H1 (cell line): ENCODE measurements around the gene ZNF23. TPM values are rescaled to one million over a fixed set of nuclear protein-coding genes. Genes with fewer than 3 reads are reported as not detected.

ENCODE experiments used
- CTCF ChIA-PET: fragments of 300-600 bp; sonication (Branson Sonifier 250); formaldehyde crosslinking; loops from one replicate; lab custom pipeline; 2021; ENCODE audit not compliant: partially characterized antibody; lab: Charles Lee
- POLR2A ChIA-PET: fragments of 300-600 bp; sonication (Branson Sonifier 250); formaldehyde crosslinking; loops from one replicate; lab custom pipeline; 2021; ENCODE audit warnings: inconsistent platforms; ENCODE audit not compliant: partially characterized antibody; lab: Charles Lee
- DNase-seq, 2 experiments: peaks; one replicate each; pipeline versions ENCODE4 v3.0.0 to v3.0.0-alpha.2; 2010 to 2022; ENCODE audit warnings: low spot score in 2 of 2, low read depth in 1 of 2, mixed read lengths in 1 of 2
- FAIRE-seq: peaks from 2 replicates; lab custom pipeline; 2011; peaks lifted over from hg19 to GRCh38; lab: Jason Lieb, UNC
- H2AFZ ChIP-seq: 2 replicates; pipeline ENCODE4 v1.8.1; 2012; ENCODE audit warnings: low read length, inconsistent platforms
- H2AK5ac ChIP-seq: 2 replicates; pipeline ENCODE4 v1.6.1; 2013; ENCODE audit warnings: low read depth, low read length
- H2BK120ac ChIP-seq: replicated peaks from 2 replicates; pipeline ENCODE3; 2013; ENCODE audit warnings: low read depth, low read length, inconsistent platforms
- H2BK12ac ChIP-seq: 2 replicates; pipeline ENCODE4 v1.6.1; 2013; ENCODE audit warnings: low read depth, low read length
- H2BK15ac ChIP-seq: 2 replicates; pipeline ENCODE4 v1.6.1; 2013; ENCODE audit warnings: low read length
- H2BK20ac ChIP-seq: 2 replicates; pipeline ENCODE4 v1.6.1; 2013; ENCODE audit warnings: low read length
- H2BK5ac ChIP-seq: 2 replicates; pipeline ENCODE4 v1.6.1; 2013; ENCODE audit warnings: low read depth, low read length
- H3K14ac ChIP-seq: 2 replicates; pipeline ENCODE4 v1.6.1; 2013; ENCODE audit warnings: inconsistent platforms; ENCODE audit not compliant: insufficient read length
- H3K18ac ChIP-seq: 2 replicates; pipeline ENCODE4 v1.6.1; 2013; ENCODE audit warnings: low read length; ENCODE audit errors: extremely low read depth
- H3K23ac ChIP-seq: 2 replicates; pipeline ENCODE4 v1.6.1; 2013; ENCODE audit warnings: inconsistent platforms; ENCODE audit not compliant: insufficient read length
- H3K23me2 ChIP-seq: 2 replicates; pipeline ENCODE4 v1.6.1; 2013; ENCODE audit warnings: low read depth, low read length
- H3K27ac ChIP-seq: 2 replicates; pipeline ENCODE4 v1.6.1; 2011; ENCODE audit warnings: low read depth, low read length, inconsistent platforms
- H3K27me3 ChIP-seq, 4 experiments: replicated peaks in 1 of 4; 1 replicate in 1 of 4; 2 replicates in 3 of 4; pipeline versions ENCODE4 v1.6.1 to v1.8.1; 2011 to 2013; ENCODE audit warnings: low read length in 3 of 4, mild to moderate bottlenecking in 3 of 4, inconsistent platforms in 2 of 4, mixed read lengths in 2 of 4, moderate library complexity in 1 of 4; ENCODE audit not compliant: control insufficient read depth in 3 of 4, insufficient read depth in 3 of 4; ENCODE audit errors: extremely low read depth in 1 of 4
- H3K36me3 ChIP-seq, 4 experiments: 2 replicates each; pipeline versions ENCODE4 v1.6.1 to v1.8.1; 2011 to 2013; ENCODE audit warnings: mild to moderate bottlenecking in 4 of 4, low read length in 3 of 4, moderate library complexity in 2 of 4, control low read depth in 1 of 4, inconsistent platforms in 1 of 4; ENCODE audit not compliant: insufficient read depth in 4 of 4, control insufficient read depth in 2 of 4
- H3K4ac ChIP-seq: replicated peaks from 2 replicates; pipeline ENCODE3; 2013; ENCODE audit warnings: low read length, low read depth, mixed read lengths, inconsistent platforms; ENCODE audit not compliant: insufficient read length
- H3K4me1 ChIP-seq, 4 experiments: replicated peaks in 1 of 4; 1 replicate in 1 of 4; 2 replicates in 3 of 4; pipeline versions ENCODE4 v1.6.1 to v1.8.1; 2011 to 2013; ENCODE audit warnings: low read length in 3 of 4, inconsistent platforms in 2 of 4, mixed read lengths in 1 of 4; ENCODE audit not compliant: insufficient read depth in 4 of 4, control insufficient read depth in 3 of 4
- H3K4me2 ChIP-seq, 2 experiments: 2 replicates each; pipeline versions ENCODE4 v1.6.1 to v1.8.1; 2011 to 2013; ENCODE audit warnings: low read depth in 2 of 2, low read length in 2 of 2, control low read depth in 1 of 2, inconsistent platforms in 1 of 2, mild to moderate bottlenecking in 1 of 2; ENCODE audit not compliant: insufficient read depth in 1 of 2
- H3K4me3 ChIP-seq, 4 experiments: fragments of 200-600, 300-600 bp in 1 of 4; sonication (generic), shearing (Covaris generic), sonication (Bioruptor Twin) in 1 of 4; 2 replicates each; pipeline versions ENCODE4 v1.5.1 to v1.8.1; 2011 to 2016; ENCODE audit warnings: low read length in 4 of 4, low read depth in 3 of 4, control low read depth in 2 of 4, inconsistent platforms in 2 of 4, mild to moderate bottlenecking in 2 of 4, mixed read lengths in 1 of 4, moderate library complexity in 1 of 4; ENCODE audit not compliant: insufficient read depth in 2 of 4; ENCODE audit errors: extremely low read depth in 1 of 4
- H3K56ac ChIP-seq: replicated peaks from 2 replicates; pipeline ENCODE3; 2013; ENCODE audit warnings: low read depth, mild to moderate bottlenecking, mixed read lengths, low read length, inconsistent platforms; ENCODE audit not compliant: insufficient read length
- H3K79me1 ChIP-seq: 2 replicates; pipeline ENCODE4 v1.6.1; 2013; ENCODE audit warnings: low read depth, low read length, control low read depth
- H3K79me2 ChIP-seq, 2 experiments: 2 replicates each; pipeline versions ENCODE4 v1.6.1 to v1.8.1; 2012 to 2013; ENCODE audit warnings: low read length in 2 of 2, mild to moderate bottlenecking in 2 of 2, inconsistent platforms in 1 of 2; ENCODE audit not compliant: insufficient read depth in 2 of 2, control insufficient read depth in 1 of 2
- H3K9ac ChIP-seq, 4 experiments: replicated peaks in 1 of 4; 1 replicate in 1 of 4; 2 replicates in 3 of 4; pipeline versions ENCODE4 v1.6.1 to v1.8.1; 2011 to 2013; ENCODE audit warnings: low read depth in 3 of 4, low read length in 3 of 4, control low read depth in 2 of 4, mild to moderate bottlenecking in 2 of 4, moderate library complexity in 2 of 4, inconsistent platforms in 1 of 4; ENCODE audit errors: extremely low read depth in 1 of 4
- H3K9me3 ChIP-seq, 2 experiments: 2 replicates each; pipeline versions ENCODE4 v1.6.1 to v1.8.1; 2012 to 2013; ENCODE audit warnings: mild to moderate bottlenecking in 2 of 2, moderate library complexity in 2 of 2, control low read depth in 1 of 2, inconsistent platforms in 1 of 2, low read depth in 1 of 2, low read length in 1 of 2, mixed read lengths in 1 of 2; ENCODE audit not compliant: insufficient read depth in 2 of 2
- H4K20me1 ChIP-seq, 2 experiments: replicated peaks in 1 of 2; 2 replicates each; pipeline versions ENCODE3 to v1.8.1; 2011 to 2013; ENCODE audit warnings: inconsistent platforms in 2 of 2, low read length in 2 of 2, mild to moderate bottlenecking in 1 of 2; ENCODE audit not compliant: insufficient read depth in 2 of 2, control insufficient read depth in 1 of 2
- H4K5ac ChIP-seq: 2 replicates; pipeline ENCODE4 v1.6.1; 2013; ENCODE audit warnings: low read length, low read depth, mixed read lengths, inconsistent platforms; ENCODE audit not compliant: insufficient read length
- H4K8ac ChIP-seq: 2 replicates; pipeline ENCODE4 v1.8.0; 2013; ENCODE audit warnings: mild to moderate bottlenecking, moderate library complexity, low read length, inconsistent platforms; ENCODE audit not compliant: insufficient read depth; ENCODE audit errors: extremely low read depth
- H4K91ac ChIP-seq: replicated peaks from 2 replicates; pipeline ENCODE3; 2013; ENCODE audit warnings: low read length, mixed read lengths, inconsistent platforms; ENCODE audit not compliant: insufficient read length
- JUND ChIP-seq: IDR thresholded peaks from 2 replicates; pipeline ENCODE4 v1.6.1; 2011; ENCODE audit warnings: mild to moderate bottlenecking, improper control_type of control experiment, low read length
- KDM4A ChIP-seq: IDR thresholded peaks from one replicate; pipeline ENCODE4 v1.7.1; 2012; ENCODE audit warnings: low read depth, mild to moderate bottlenecking, moderate library complexity, low read length, inconsistent platforms; ENCODE audit not compliant: severe bottlenecking
- MAFK ChIP-seq: IDR thresholded peaks from 2 replicates; pipeline ENCODE4 v1.6.1; 2012; ENCODE audit warnings: low read depth, mild to moderate bottlenecking, improper control_type of control experiment, low read length
- NANOG ChIP-seq: IDR thresholded peaks from 2 replicates; pipeline ENCODE4 v1.6.1; 2011; ENCODE audit warnings: low read length, low read depth, mild to moderate bottlenecking, inconsistent platforms; ENCODE audit not compliant: insufficient read depth, poor library complexity, severe bottlenecking
- SP4 ChIP-seq: IDR thresholded peaks from 2 replicates; pipeline ENCODE4 v1.6.1; 2012; ENCODE audit warnings: low read length, inconsistent platforms
- YY1 ChIP-seq: IDR thresholded peaks from 2 replicates; pipeline ENCODE4 v1.6.1; 2011; ENCODE audit warnings: low read depth, mild to moderate bottlenecking, low read length
- WGBS, 2 experiments: shearing (Covaris generic) in 1 of 2; methylation state at CpG; one replicate each; pipeline versions ENCODE4 v1.1.6 to v1.1.7; 2013 to 2015; ENCODE audit warnings: low lambda C conversion rate in 2 of 2, mixed read lengths in 2 of 2, inconsistent platforms in 1 of 2, low coverage in 1 of 2, missing lambda C conversion rate in 1 of 2; ENCODE audit not compliant: insufficient replicate concordance in 2 of 2, insufficient coverage in 1 of 2, insufficient read length in 1 of 2; ENCODE audit errors: extremely low coverage in 1 of 2, missing lambda C conversion rate in 1 of 2; 5-methylcytosine and 5-hydroxymethylcytosine counted together
- polyA plus RNA-seq, 7 experiments: library from polyadenylated mRNA; depleted of rRNA in 3 of 7; stranded (reverse) in 5 of 7; unstranded in 2 of 7; fragments of >200 nt in 5 of 7; fragments of 200-250 nt in 2 of 7; gene quantifications; 1 replicate in 5 of 7; 2 replicates in 1 of 7; 4 replicates in 1 of 7; pipeline versions ENCODE4 v1.2.1 to v1.2.3, GENCODE V29; 2011 to 2013; ENCODE audit warnings: missing spikeins in 2 of 7, mixed read lengths in 2 of 7
- total RNA-seq: library from RNA; stranded (reverse); fragmentation: NEBNext Ultra II Directional; extraction: Animal tissue kit (Norgen Biotek cat#: 25700); gene quantifications from 2 replicates; pipeline ENCODE4 v1.2.1, GENCODE V29; 2021

ZNF23 gene
- total and polyA plus RNA-seq, 2 of the 8 experiments (the other 6 are each of a cell fraction or from before 2014, with no cell fraction given): 2.4 to 10.2 TPM

DNA sequence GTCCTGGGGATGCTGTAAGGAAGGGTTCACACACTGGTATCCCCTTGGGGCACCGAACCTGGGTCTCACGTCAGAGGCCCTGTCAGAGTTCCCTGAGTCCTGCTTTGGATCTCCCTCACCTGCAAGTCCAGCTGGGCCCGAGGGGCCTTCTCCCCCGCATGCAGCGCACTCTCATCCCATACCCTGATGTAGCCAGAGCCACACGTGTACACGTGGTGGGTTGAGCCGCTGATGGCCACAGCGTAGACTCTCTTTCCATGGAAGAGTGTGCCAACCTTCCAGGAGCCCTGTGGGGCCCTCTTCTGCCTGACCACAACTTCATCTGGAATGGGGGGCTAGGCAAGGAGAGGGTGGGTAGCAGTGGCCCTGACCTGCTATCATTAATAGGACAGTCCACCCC, 30.1 kb downstream of the ZNF23 start:
- no peak overlapping the region for H2BK15ac ChIP-seq
- CTCF ChIA-PET: interaction anchor here (1.8 to 5.9 kb wide), 4 partner anchors 9 to 179 kb away, joined by 8 to 32 read pairs (median 14); no protein-coding TSS in a partner anchor
- H4K91ac ChIP-seq: no peak overlapping the region
- no peaks in the 10 kb centered on the region; a peak in 2 of 8 replicates for H3K36me3 ChIP-seq
- no peaks in the 10 kb centered on the region for H3K23me2 ChIP-seq
- no peak overlapping the region for H3K56ac ChIP-seq
- H2BK5ac ChIP-seq: no peak overlapping the region
- H4K5ac ChIP-seq: no peak overlapping the region
- H3K4me1 ChIP-seq: peaks cover 0 to 3% (median 0%) of the 10 kb centered on the region in 4 experiments; a peak in 1 of 7 replicates
- no peak for FAIRE-seq
- no peak overlapping the region for H2BK12ac ChIP-seq
- no peak overlapping the region for H3K4me2 ChIP-seq
- TF ChIP-seq KDM4A (no peak), MAFK (no peak), JUND (no peak), SP4 (no peak), NANOG (no peak), YY1 (no peak)
- H3K14ac ChIP-seq: no peak overlapping the region
- H3K23ac ChIP-seq: no peak overlapping the region
- H2BK120ac ChIP-seq: no peak overlapping the region
- H2BK20ac ChIP-seq: no peak overlapping the region
- no peak for DNase-seq
- no peak overlapping the region for H2AFZ ChIP-seq
- POLR2A ChIA-PET: interaction anchor here (0.6 kb wide), 1 partner anchor 99 kb away, joined by 3 read pairs; no protein-coding TSS in a partner anchor
- H3K4ac ChIP-seq: no peak overlapping the region
- H3K9me3 ChIP-seq: no peaks in the 10 kb centered on the region
- H3K79me1 ChIP-seq: no peaks in the 10 kb centered on the region
- no peak overlapping the region for H3K9ac ChIP-seq
- no peaks in the 10 kb centered on the region for H4K20me1 ChIP-seq
- H3K27ac ChIP-seq: no peak overlapping the region
- no peak overlapping the region for H3K4me3 ChIP-seq
- H4K8ac ChIP-seq: no peak overlapping the region; the same call in 1 of the 2 replicates
- no peak overlapping the region for H2AK5ac ChIP-seq
- no peak overlapping the region for H3K18ac ChIP-seq
- 94% methylated on average over 9 of the region's 9 CpGs; no CpG with 5 or more reads in 1 of the 2 experiments for WGBS, 2 experiments
- H3K79me2 ChIP-seq: no peaks in the 10 kb centered on the region
- 0 out of 7 replicates have a peak, but pooled peaks cover 0 to 3% (median 0%) of the 10 kb centered on the region in 4 experiments for H3K27me3 ChIP-seq
